H9 (cell line): ENCODE results near the gene DAZAP1. TPM values are rescaled to one million over a fixed set of nuclear protein-coding genes. Genes with fewer than 3 reads are reported as not detected.
A peak's percentile ranks its signal among the peaks of the same experiment; 100 is the strongest.

Source experiments
- DNase-seq: peaks from one replicate; pipeline ENCODE4 v3.0.0-alpha.2; 2017
- H2AFZ ChIP-seq: one replicate; pipeline ENCODE4 v1.6.1; 2013; ENCODE audit warnings: mild to moderate bottlenecking, low read length, control low read depth, moderate library complexity
- H2AK5ac ChIP-seq: 2 replicates; pipeline ENCODE4 v1.6.1; 2013; ENCODE audit warnings: low read length, control low read depth, mixed read lengths; ENCODE audit not compliant: insufficient read length
- H2BK120ac ChIP-seq: one replicate; pipeline ENCODE4 v1.6.1; 2013; ENCODE audit warnings: low read depth, mild to moderate bottlenecking, low read length, control low read depth, inconsistent platforms; ENCODE audit not compliant: poor library complexity, severe bottlenecking
- H2BK12ac ChIP-seq: 2 replicates; pipeline ENCODE4 v1.6.1; 2013; ENCODE audit warnings: low read length, control low read depth, mixed read lengths, low read depth; ENCODE audit not compliant: insufficient read length
- H2BK15ac ChIP-seq: 2 replicates; pipeline ENCODE4 v1.6.1; 2013; ENCODE audit warnings: low read depth, low read length, control low read depth
- H2BK20ac ChIP-seq: one replicate; pipeline ENCODE4 v1.6.1; 2013; ENCODE audit warnings: low read depth, mild to moderate bottlenecking, low read length, control low read depth, inconsistent platforms; ENCODE audit not compliant: poor library complexity, severe bottlenecking
- H2BK5ac ChIP-seq: 2 replicates; pipeline ENCODE4 v1.6.1; 2013; ENCODE audit warnings: low read length, control low read depth, mixed read lengths; ENCODE audit not compliant: insufficient read length
- H3K14ac ChIP-seq: 2 replicates; pipeline ENCODE4 v1.6.1; 2013; ENCODE audit warnings: low read length, control low read depth; ENCODE audit not compliant: insufficient read depth
- H3K18ac ChIP-seq: 2 replicates; pipeline ENCODE4 v1.6.1; 2013; ENCODE audit warnings: low read depth, mild to moderate bottlenecking, mixed read lengths, low read length, control low read depth; ENCODE audit not compliant: insufficient read length
- H3K23ac ChIP-seq: 2 replicates; pipeline ENCODE4 v1.6.1; 2013; ENCODE audit warnings: low read length, control low read depth, mixed read lengths, low read depth; ENCODE audit not compliant: insufficient read length
- H3K23me2 ChIP-seq: 2 replicates; pipeline ENCODE4 v1.6.1; 2013; ENCODE audit warnings: low read depth, mild to moderate bottlenecking, mixed read lengths, low read length, control low read depth; ENCODE audit not compliant: insufficient read length, poor library complexity, severe bottlenecking
- H3K27ac ChIP-seq: 2 replicates; pipeline ENCODE4 v1.5.1; 2013; ENCODE audit warnings: low read length, control low read depth, mixed read lengths, low read depth; ENCODE audit not compliant: insufficient read length
- H3K27me3 ChIP-seq: 2 replicates; pipeline ENCODE4 v1.6.1; 2013; ENCODE audit warnings: low read length, control low read depth, inconsistent platforms; ENCODE audit not compliant: insufficient read depth
- H3K4ac ChIP-seq: 2 replicates; pipeline ENCODE4 v1.6.1; 2013; ENCODE audit warnings: low read depth, mild to moderate bottlenecking, control low read depth, inconsistent platforms, low read length, moderate library complexity
- H3K4me1 ChIP-seq: 2 replicates; pipeline ENCODE4 v1.6.1; 2013; ENCODE audit warnings: low read length, control low read depth, inconsistent platforms; ENCODE audit not compliant: insufficient read depth
- H3K4me2 ChIP-seq: 2 replicates; pipeline ENCODE4 v1.6.1; 2013; ENCODE audit warnings: low read length, control low read depth, mixed read lengths; ENCODE audit not compliant: insufficient read length, insufficient read depth
- H3K56ac ChIP-seq: 2 replicates; pipeline ENCODE4 v1.6.1; 2013; ENCODE audit warnings: low read depth, mild to moderate bottlenecking, mixed read lengths, low read length, control low read depth; ENCODE audit not compliant: insufficient read length
- H3K79me1 ChIP-seq: 2 replicates; pipeline ENCODE4 v1.6.1; 2013; ENCODE audit warnings: low read depth, mild to moderate bottlenecking, moderate library complexity, low read length, control low read depth, inconsistent platforms; ENCODE audit not compliant: insufficient read depth, poor library complexity, severe bottlenecking
- H3K79me2 ChIP-seq: 2 replicates; pipeline ENCODE4 v1.6.1; 2013; ENCODE audit warnings: low read length, control low read depth, inconsistent platforms; ENCODE audit not compliant: insufficient read depth
- H3K9ac ChIP-seq: 2 replicates; pipeline ENCODE4 v1.6.1; 2013; ENCODE audit warnings: low read length, control low read depth, mixed read lengths; ENCODE audit not compliant: insufficient read length; ENCODE audit errors: extremely low read depth
- H3K9me3 ChIP-seq: one replicate; pipeline ENCODE4 v1.6.1; 2013; ENCODE audit warnings: low read depth, low read length, inconsistent platforms; ENCODE audit not compliant: control insufficient read depth
- H3T11ph ChIP-seq: one replicate; pipeline ENCODE4 v1.6.1; 2013; ENCODE audit warnings: mild to moderate bottlenecking, low read length, control low read depth, inconsistent platforms
- H4K20me1 ChIP-seq: one replicate; pipeline ENCODE4 v1.6.1; 2013; ENCODE audit not compliant: control insufficient read depth, insufficient read length, insufficient read depth
- H4K5ac ChIP-seq: 2 replicates; pipeline ENCODE4 v1.6.1; 2013; ENCODE audit warnings: low read depth, mild to moderate bottlenecking, mixed read lengths, low read length, control low read depth; ENCODE audit not compliant: insufficient read length
- H4K8ac ChIP-seq: replicated peaks from 2 replicates; pipeline ENCODE4 v1.6.1; 2013; ENCODE audit warnings: low read length, control low read depth, mixed read lengths, low read depth; ENCODE audit not compliant: insufficient read length
- H4K91ac ChIP-seq: 2 replicates; pipeline ENCODE4 v1.6.1; 2013; ENCODE audit warnings: low read depth, mild to moderate bottlenecking, moderate library complexity, mixed read lengths, low read length, control low read depth; ENCODE audit not compliant: insufficient read length
- H3K27ac Mint-ChIP-seq, 3 experiments: 2 replicates in 2 of 3; 3 replicates in 1 of 3; pipeline ENCODE4 v1.8.0; 2020 to 2021; ENCODE audit warnings: mixed read lengths in 3 of 3, mild to moderate bottlenecking in 1 of 3, moderate library complexity in 1 of 3
- H3K27me3 Mint-ChIP-seq: 2 replicates; pipeline ENCODE4 v1.8.0; 2021; ENCODE audit warnings: low read depth, mild to moderate bottlenecking, moderate library complexity, mixed read lengths
- H3K36me3 Mint-ChIP-seq, 3 experiments: 2 replicates in 2 of 3; 3 replicates in 1 of 3; pipeline ENCODE4 v1.8.0; 2020 to 2021; ENCODE audit warnings: low read depth in 3 of 3, mixed read lengths in 3 of 3; ENCODE audit not compliant: insufficient read depth in 1 of 3
- H3K4me1 Mint-ChIP-seq, 2 experiments: 2 replicates each; pipeline ENCODE4 v1.8.0; 2020; ENCODE audit warnings: mixed read lengths in 2 of 2
- H3K4me3 Mint-ChIP-seq, 2 experiments: 2 replicates in 1 of 2; 3 replicates in 1 of 2; pipeline ENCODE4 v1.8.0; 2020 to 2021; ENCODE audit warnings: mild to moderate bottlenecking in 2 of 2, mixed read lengths in 2 of 2, moderate library complexity in 1 of 2
- H3K9me3 Mint-ChIP-seq, 2 experiments: 2 replicates in 1 of 2; 3 replicates in 1 of 2; pipeline ENCODE4 v1.8.0; 2020; ENCODE audit warnings: mild to moderate bottlenecking in 2 of 2, mixed read lengths in 2 of 2, moderate library complexity in 1 of 2
- WGBS: extraction: QIAGEN DNeasy Blood & Tissue Kit; methylation state at CpG from one replicate; pipeline ENCODE4 v1.1.7; 2013; ENCODE audit warnings: missing lambda C conversion rate, low lambda C conversion rate, mixed read lengths; ENCODE audit not compliant: insufficient read length; ENCODE audit errors: extremely low coverage; 5-methylcytosine and 5-hydroxymethylcytosine counted together
- total RNA-seq: library from RNA; stranded (reverse); gene quantifications from 2 replicates; pipeline ENCODE4 v1.2.1, GENCODE V29; 2021
- TF ChIP-seq, protein P1 (sequence below): fragments of 200-600 bp; sonication (generic); conservative IDR thresholded peaks from 3 replicates; pipeline ENCODE4 v1.8.0; 2021; ENCODE audit warnings: antibody characterized with exemption, mild to moderate bottlenecking

The DAZAP1 gene
- total RNA-seq, 1 experiment from 2014 or later = 265 TPM

DNA sequence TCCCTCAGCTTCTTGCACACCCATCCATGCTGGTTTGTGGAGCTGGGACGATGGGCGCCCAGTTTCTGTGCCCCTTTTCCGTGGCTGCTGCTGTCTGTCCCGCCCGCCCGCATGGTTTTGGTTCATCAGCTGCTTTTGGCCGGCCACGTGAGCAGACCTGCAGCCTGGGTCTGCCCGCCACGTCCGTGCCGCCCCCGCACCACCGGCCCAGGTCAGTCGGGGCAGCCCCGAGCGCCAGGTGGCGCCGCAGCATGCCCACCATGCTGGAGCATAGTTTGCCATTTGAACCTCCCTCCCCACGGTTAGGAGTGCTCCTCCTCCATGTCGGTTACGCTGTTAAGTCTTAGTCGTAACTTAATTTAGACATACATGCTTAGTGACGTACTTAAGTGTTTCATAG, 15.6 kb downstream of the DAZAP1 start:
- H3K4me3 Mint-ChIP-seq = no peak overlapping the region; a peak in 1 of 5 replicates
- Histone ChIP-seq H3T11ph (no peak overlapping the region), H2BK15ac (no peak overlapping the region), H4K20me1 (no peaks in the 10 kb centered on the region), H3K27ac (no peak overlapping the region), H2AFZ (no peak overlapping the region), H3K23ac (no peak overlapping the region), H3K4ac (no peak overlapping the region), H4K8ac (no peak overlapping the region), H3K4me2 (no peak overlapping the region), H3K9ac (no peak overlapping the region), H4K91ac (no peak overlapping the region), H2BK12ac (no peak overlapping the region), H3K79me1 (peaks cover 7% of the 10 kb centered on the region), H2AK5ac (no peak overlapping the region), H2BK5ac (no peak overlapping the region), H3K18ac (no peak overlapping the region), H4K5ac (no peak overlapping the region), H3K4me1 (no peaks in the 10 kb centered on the region), H3K56ac (no peak overlapping the region), H3K9me3 (no peaks in the 10 kb centered on the region), H2BK120ac (no peak overlapping the region), H3K23me2 (peaks cover 6% of the 10 kb centered on the region), H3K14ac (no peak overlapping the region), H3K79me2 (peaks cover 8% of the 10 kb centered on the region; the same call in 1 of the 2 replicates), H2BK20ac (no peak overlapping the region), H3K27me3 (no peaks in the 10 kb centered on the region)
- WGBS = no CpG with 5 or more reads among the region's 24 CpGs
- H3K36me3 Mint-ChIP-seq = peaks cover 25 to 82% (median 75%) of the 10 kb centered on the region in 3 experiments
- no peaks in the 10 kb centered on the region for H3K27me3 Mint-ChIP-seq
- no peak for DNase-seq
- H3K27ac Mint-ChIP-seq = peak overlapping the region in 2 of 3 experiments; percentile 34 to 84; a peak in 4 of 7 replicates
- TF ChIP-seq, protein P1, sequence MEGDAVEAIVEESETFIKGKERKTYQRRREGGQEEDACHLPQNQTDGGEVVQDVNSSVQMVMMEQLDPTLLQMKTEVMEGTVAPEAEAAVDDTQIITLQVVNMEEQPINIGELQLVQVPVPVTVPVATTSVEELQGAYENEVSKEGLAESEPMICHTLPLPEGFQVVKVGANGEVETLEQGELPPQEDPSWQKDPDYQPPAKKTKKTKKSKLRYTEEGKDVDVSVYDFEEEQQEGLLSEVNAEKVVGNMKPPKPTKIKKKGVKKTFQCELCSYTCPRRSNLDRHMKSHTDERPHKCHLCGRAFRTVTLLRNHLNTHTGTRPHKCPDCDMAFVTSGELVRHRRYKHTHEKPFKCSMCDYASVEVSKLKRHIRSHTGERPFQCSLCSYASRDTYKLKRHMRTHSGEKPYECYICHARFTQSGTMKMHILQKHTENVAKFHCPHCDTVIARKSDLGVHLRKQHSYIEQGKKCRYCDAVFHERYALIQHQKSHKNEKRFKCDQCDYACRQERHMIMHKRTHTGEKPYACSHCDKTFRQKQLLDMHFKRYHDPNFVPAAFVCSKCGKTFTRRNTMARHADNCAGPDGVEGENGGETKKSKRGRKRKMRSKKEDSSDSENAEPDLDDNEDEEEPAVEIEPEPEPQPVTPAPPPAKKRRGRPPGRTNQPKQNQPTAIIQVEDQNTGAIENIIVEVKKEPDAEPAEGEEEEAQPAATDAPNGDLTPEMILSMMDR = no peak; the same call in 2 of the 3 replicates
- peaks cover 0 to 20% of the 10 kb centered on the region in 2 experiments; a peak in 2 of 4 replicates for H3K4me1 Mint-ChIP-seq
- no peaks in the 10 kb centered on the region for H3K9me3 Mint-ChIP-seq
